ENCODE results near the gene MBD1.
"Not testable (repeated sequence)": the region's sequence is repeated elsewhere in the genome, so short reads cannot be mapped to it uniquely, and the experiment has no call there.

MBD1 gene

GRCh38 chr18:50289108-50289443 lies 7.8 kb upstream of the MBD1 start:
- H3K4me3 ChIP-seq (replicated peaks; ENCODE audit: low read depth, low read length), result no peak overlapping the region
- no peak for DNase-seq (ENCODE audit: low read depth)
- TF ChIP-seq CTCF (IDR thresholded peaks at IDR 0.05; ENCODE audit: low read length, missing control alignments), result no peak

GRCh38 chr18:50288348-50289107 lies 7.2 kb upstream of the MBD1 start:
- H3K4me3 ChIP-seq (replicated peaks; ENCODE audit: low read depth, low read length), result peak overlapping the region; percentile 93
- DNase-seq (ENCODE audit: low read depth), result not testable (repeated sequence)

- peak within 1 kb of the TSS; percentile 93 for H3K4me3 ChIP-seq (replicated peaks; ENCODE audit: low read depth, low read length)
- DNase-seq (ENCODE audit: low read depth), result peak; percentile 100
- TF ChIP-seq CTCF (IDR thresholded peaks at IDR 0.05; ENCODE audit: low read length, missing control alignments), result peak; percentile 45
Observed at GRCh38 chr18:50287441-50288347, 6.4 kb upstream of the MBD1 start, which contains the start of gene CXXC1. CXXC1 (minus strand) TSS chr18:50287692; CDS start chr18:50287589, 103 bp downstream.

- H3K4me3 ChIP-seq (replicated peaks; ENCODE audit: low read depth, low read length), result peak overlapping the region; percentile 93
- no peak for TF ChIP-seq CTCF (IDR thresholded peaks at IDR 0.05; ENCODE audit: low read length, missing control alignments)
- no peak for DNase-seq (ENCODE audit: low read depth)
Observed at GRCh38 chr18:50287028-50287440, 5.7 kb upstream of the MBD1 start.

- no peak for DNase-seq (ENCODE audit: low read depth)
- no peak for TF ChIP-seq CTCF (IDR thresholded peaks at IDR 0.05; ENCODE audit: low read length, missing control alignments)
- peak overlapping the region; percentile 93 for H3K4me3 ChIP-seq (replicated peaks; ENCODE audit: low read depth, low read length)
Observed at GRCh38 chr18:50286391-50287027, 5.2 kb upstream of the MBD1 start.

- H3K4me3 ChIP-seq (replicated peaks; ENCODE audit: low read depth, low read length), result peak overlapping the region; percentile 93
- no peak for DNase-seq (ENCODE audit: low read depth)
- no peak for TF ChIP-seq CTCF (IDR thresholded peaks at IDR 0.05; ENCODE audit: low read length, missing control alignments)
Observed at GRCh38 chr18:50285631-50286321, 4.5 kb upstream of the MBD1 start.
